T-helper 2 cell treated with Interferon-gamma antibody and Interleukin-4, amounts not matched to agents 5 μg/mL and 100 μg/mL, for 36 hours (primary cell): ENCODE results near the gene UPK3A.
"Not testable (repeated sequence)": the region's sequence is repeated elsewhere in the genome, so short reads cannot be mapped to it uniquely, and the experiment has no call there.

Experiments
- DNase-seq: peaks from one replicate; pipeline ENCODE4 v3.0.0; 2021; ENCODE audit warnings: low spot score
- H3K27ac Mint-ChIP-seq: one replicate; pipeline ENCODE4 v1.8.0; 2021; ENCODE audit warnings: mild to moderate bottlenecking, mixed read lengths
- H3K27me3 Mint-ChIP-seq: one replicate; pipeline ENCODE4 v1.8.0; 2021; ENCODE audit warnings: low read depth, mixed read lengths
- H3K36me3 Mint-ChIP-seq: one replicate; pipeline ENCODE4 v1.8.0; 2021; ENCODE audit warnings: low read depth, mixed read lengths
- H3K4me1 Mint-ChIP-seq: one replicate; pipeline ENCODE4 v1.8.0; 2021; ENCODE audit warnings: low read depth, mixed read lengths
- H3K4me3 Mint-ChIP-seq: one replicate; pipeline ENCODE4 v1.8.0; 2022; ENCODE audit warnings: mild to moderate bottlenecking, moderate library complexity, mixed read lengths
- H3K9me3 Mint-ChIP-seq: one replicate; pipeline ENCODE4 v1.8.0; 2021; ENCODE audit warnings: mixed read lengths

Gene UPK3A

DNA sequence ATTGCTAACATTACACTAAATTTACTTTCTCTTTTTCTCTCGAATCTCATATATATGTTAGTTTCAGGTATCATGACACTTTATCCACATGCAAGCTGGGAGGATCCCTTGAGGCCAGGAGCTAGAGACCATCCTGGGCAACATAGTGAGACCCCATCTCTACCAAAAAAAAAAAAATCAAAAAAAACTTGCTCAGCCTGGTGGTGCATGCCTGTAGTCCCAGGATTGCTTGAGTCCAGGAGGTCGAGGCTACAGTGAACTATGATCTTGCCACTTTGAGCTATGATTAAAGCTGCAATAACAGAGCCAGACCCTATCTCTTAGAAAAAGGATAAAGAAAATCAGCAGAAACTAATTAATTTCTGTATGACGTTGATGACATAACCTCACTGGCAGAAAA is 3.7 kb upstream of the UPK3A start:
- no peak for DNase-seq
- H3K9me3 Mint-ChIP-seq, result no peaks in the 10 kb centered on the region
- no peak overlapping the region for H3K27ac Mint-ChIP-seq
- H3K36me3 Mint-ChIP-seq, result no peaks in the 10 kb centered on the region
- peaks cover 3% of the 10 kb centered on the region for H3K4me1 Mint-ChIP-seq
- no peak overlapping the region for H3K4me3 Mint-ChIP-seq
- peaks cover 27% of the 10 kb centered on the region for H3K27me3 Mint-ChIP-seq

DNA sequence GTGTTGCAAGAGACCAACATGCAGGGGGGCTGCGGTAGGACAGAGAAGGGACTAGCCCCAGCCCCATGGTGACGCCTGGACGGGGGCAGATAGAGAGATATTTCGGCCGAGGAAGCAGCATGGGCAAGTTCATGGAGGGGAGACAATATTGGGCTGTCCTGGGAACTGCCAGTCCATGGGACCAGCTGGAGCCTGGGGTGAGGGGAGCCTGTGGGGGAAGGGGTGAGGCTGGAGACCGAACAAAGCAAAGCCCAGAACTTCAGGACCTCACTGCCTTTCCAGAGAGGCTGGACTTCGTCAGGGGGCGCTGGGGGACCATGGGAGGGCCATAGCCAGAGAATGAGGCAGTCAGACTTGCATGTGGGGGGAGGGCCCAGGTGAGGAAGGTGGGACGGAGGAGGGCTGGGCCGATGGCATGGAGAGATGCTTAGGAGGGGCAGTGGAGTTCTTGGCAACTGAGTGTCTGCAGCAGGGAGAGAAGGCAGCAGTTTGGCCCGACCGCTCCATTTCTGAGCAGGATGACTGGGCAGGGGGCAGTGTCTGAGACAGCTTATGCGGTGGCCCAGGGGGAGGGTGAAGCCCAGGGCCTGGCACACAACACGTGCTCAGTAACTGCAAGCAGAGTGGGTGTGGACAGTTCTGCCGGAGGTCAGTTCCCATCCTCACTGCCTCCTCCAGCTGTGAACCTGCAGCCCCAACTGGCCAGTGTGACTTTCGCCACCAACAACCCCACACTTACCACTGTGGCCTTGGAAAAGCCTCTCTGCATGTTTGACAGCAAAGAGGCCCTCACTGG is 712 bp downstream of the UPK3A start:
- no peaks in the 10 kb centered on the region for H3K4me1 Mint-ChIP-seq
- no peaks in the 10 kb centered on the region for H3K36me3 Mint-ChIP-seq
- no peak overlapping the region for H3K27ac Mint-ChIP-seq
- no peaks in the 10 kb centered on the region for H3K9me3 Mint-ChIP-seq
- H3K4me3 Mint-ChIP-seq, result no peak overlapping the region
- peaks cover 34% of the 10 kb centered on the region for H3K27me3 Mint-ChIP-seq
- no peak for DNase-seq

DNA sequence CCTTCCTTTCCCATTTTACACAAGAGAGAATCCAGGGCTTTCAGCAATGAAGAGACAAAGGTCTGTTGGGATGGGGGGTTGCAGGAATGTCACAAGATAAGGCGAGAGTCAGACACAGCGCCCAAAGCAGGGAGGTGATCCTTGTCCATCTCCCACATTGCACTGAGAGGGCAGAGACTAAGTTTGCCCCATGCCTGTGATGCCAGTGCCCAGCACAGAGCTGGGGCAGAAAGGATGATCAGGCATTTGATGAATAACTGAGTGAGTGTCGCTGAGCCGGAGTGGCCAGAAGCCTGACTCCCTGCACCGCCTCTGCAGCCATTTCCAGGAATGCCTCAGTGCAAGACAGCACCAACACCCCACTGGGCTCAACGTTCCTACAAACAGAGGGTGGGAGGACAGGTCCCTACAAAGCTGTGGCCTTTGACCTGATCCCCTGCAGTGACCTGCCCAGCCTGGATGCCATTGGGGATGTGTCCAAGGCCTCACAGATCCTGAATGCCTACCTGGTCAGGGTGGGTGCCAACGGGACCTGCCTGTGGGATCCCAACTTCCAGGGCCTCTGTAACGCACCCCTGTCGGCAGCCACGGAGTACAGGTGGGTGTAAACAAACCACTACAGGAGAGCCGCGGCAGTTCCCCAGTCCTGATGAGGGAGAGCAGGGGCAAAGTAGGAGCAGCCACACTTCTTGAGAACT is 2.3 kb downstream of the UPK3A start:
- Mint-ChIP-seq H3K27ac (no peak overlapping the region), H3K36me3 (no peaks in the 10 kb centered on the region), H3K9me3 (no peaks in the 10 kb centered on the region), H3K4me1 (no peaks in the 10 kb centered on the region), H3K4me3 (no peak overlapping the region), H3K27me3 (peaks cover 28% of the 10 kb centered on the region)
- no peak for DNase-seq

DNA sequence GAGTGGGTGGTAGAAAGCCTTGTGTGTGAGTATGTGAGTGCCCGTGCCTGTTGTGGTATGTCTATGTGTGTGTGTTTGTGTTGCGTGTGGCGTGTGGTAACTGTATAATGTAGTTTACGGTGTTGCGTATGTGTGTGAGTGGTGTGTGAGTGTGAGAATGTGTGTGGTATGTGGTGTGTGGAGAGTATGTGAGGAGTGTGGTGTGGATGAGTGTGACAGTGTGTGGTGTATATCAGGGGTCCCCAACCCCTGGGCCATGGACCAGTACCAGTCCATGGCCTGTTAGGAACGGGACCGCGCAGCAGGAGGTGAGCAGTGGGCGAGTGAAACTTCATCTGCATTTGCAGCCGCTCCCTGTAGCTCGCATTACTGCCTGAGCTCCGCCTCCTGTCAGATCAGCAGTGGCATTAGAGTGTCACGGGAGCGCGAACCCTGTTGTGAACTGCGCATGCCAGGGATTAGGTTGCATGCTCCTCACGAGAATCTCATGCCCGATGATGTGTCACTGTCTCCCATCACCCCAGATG is 5.7 kb downstream of the UPK3A start:
- Mint-ChIP-seq H3K27me3 (peaks cover 11% of the 10 kb centered on the region), H3K4me3 (no peak overlapping the region), H3K36me3 (no peaks in the 10 kb centered on the region), H3K27ac (no peak overlapping the region), H3K9me3 (no peaks in the 10 kb centered on the region), H3K4me1 (no peaks in the 10 kb centered on the region)
- no peak for DNase-seq

DNA sequence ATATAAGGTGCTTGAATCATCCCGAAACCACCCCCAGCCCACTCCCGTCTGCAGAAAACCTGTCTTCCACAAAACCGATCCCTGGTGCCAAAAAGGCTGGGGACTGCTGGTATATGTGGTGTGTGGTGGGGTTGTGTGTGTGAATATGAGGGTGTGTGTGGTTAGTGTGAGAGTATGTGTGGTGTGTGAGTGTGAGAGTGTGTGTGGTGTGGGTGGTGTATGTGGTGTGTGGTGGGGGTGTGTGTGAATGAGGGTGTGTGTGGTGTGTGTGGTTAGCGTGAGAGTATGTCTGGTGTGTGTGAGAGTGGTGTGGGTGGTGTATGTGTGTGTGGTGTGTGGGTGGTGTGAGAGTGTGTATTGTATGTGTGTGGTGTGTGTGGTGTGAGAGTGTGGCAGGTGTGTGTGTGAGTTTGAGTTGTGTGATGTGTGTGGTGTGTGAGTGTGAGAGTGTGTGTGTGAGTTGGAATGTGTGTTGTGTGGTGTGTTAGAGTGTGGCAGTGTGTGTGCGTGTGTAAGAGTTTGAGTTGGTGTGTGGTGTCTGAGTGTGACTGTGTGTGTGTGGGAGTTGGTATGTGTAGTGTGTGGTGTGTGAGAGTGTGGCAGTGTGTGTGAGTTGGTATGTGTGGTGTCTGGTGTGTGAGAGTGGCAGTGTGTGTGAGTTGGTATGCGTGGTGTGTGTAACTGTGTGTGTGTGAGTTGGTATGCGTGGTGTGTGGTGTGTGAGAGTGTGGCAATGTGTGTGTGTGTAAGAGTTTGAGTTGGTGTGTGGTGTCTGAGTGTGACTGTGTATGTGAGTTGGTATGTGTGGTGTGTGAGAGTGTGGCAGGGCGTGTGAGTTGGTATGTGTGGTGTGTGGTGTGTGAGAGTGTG is 6.5 kb downstream of the UPK3A start:
- Mint-ChIP-seq H3K4me1 (peaks cover 4% of the 10 kb centered on the region), H3K27ac (no peak overlapping the region)

DNA sequence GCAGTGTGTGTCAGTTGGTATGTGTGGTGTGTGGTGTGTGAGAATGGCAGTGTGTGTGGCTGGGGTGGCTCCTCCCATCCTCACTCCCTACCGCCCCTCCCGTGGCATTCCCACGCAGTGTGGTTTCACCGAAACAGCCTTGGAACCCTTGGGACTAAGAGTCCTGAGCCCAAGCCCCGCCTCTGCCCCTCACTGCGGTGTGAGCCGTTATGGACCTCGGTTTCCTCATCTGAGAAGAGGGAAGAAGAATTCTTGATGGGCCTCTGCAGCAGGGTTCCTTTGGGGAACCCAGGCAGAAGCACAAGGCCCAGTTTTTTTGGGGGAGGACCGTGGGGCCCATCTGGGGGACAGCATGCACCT is 7.2 kb downstream of the UPK3A start:
- H3K4me1 Mint-ChIP-seq, result peaks cover 10% of the 10 kb centered on the region
- no peaks in the 10 kb centered on the region for H3K9me3 Mint-ChIP-seq
- H3K4me3 Mint-ChIP-seq, result no peak overlapping the region
- H3K27me3 Mint-ChIP-seq, result no peaks in the 10 kb centered on the region
- no peak overlapping the region for H3K27ac Mint-ChIP-seq
- no peak for DNase-seq
- no peaks in the 10 kb centered on the region for H3K36me3 Mint-ChIP-seq

More for the DNA sequence above, 6.5 kb downstream of the UPK3A start:
- Mint-ChIP-seq H3K4me3 (no peak overlapping the region), H3K36me3 (no peaks in the 10 kb centered on the region), H3K9me3 (no peaks in the 10 kb centered on the region), H3K27me3 (peaks cover 4% of the 10 kb centered on the region)
- DNase-seq, result no peak

DNA sequence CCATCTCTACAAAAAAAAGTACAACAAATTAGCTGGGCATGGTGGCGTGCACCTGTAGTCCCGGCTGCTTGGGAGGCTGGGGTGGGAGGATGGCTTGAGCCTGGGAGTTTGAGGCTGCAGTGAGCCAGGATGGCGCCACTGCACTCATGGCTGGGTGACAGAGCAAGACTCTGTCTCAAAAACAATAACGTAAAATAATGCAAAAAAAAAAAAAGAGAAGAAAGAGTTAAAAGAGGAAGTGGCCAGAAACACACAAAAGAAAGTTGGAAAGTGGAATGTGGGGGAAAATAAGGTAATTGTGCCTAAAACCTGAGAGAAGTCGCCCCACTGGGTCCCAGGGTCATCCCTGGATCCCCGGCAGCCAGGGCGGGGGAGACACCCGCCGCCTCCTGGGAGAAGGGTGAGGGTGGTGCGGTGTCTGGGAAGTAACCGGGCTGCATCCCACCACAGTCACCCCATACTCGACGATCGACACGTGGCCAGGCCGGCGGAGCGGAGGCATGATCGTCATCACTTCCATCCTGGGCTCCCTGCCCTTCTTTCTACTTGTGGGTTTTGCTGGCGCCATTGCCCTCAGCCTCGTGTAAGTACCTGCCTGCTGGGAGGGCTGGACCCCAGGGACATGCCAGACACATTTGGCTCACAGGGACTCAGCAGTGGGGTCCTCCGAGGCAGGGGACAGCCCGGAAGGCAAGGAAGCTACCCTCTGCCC is 8.1 kb downstream of the UPK3A start:
- Mint-ChIP-seq H3K27ac (no peak overlapping the region), H3K4me1 (peaks cover 11% of the 10 kb centered on the region), H3K9me3 (no peaks in the 10 kb centered on the region), H3K36me3 (no peaks in the 10 kb centered on the region), H3K27me3 (no peaks in the 10 kb centered on the region), H3K4me3 (no peak overlapping the region)
- DNase-seq, result no peak

DNA sequence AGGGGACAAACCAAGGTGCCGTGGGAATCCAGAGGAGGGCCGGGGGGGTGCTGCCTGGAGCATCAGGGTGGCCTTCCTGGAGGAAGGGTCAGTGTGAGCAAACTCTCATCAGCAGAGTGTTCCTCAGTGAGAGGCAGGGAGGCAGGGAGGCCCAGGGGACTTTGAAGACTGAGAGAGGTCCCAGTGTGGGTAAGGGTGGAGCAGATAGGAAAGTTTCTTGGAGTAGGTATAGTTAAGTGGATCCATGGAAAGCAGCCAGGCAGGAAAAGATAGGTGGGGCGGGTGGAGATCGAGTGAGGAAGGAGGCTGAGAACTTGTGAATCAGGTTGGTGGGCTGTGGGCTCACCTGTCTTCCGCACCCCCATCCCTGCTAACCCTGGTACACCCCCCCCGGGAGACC is 9.3 kb downstream of the UPK3A start:
- DNase-seq, result no peak
- Mint-ChIP-seq H3K9me3 (no peaks in the 10 kb centered on the region), H3K27me3 (no peaks in the 10 kb centered on the region), H3K4me1 (peaks cover 11% of the 10 kb centered on the region), H3K27ac (no peak overlapping the region), H3K36me3 (no peaks in the 10 kb centered on the region), H3K4me3 (no peak overlapping the region)

DNA sequence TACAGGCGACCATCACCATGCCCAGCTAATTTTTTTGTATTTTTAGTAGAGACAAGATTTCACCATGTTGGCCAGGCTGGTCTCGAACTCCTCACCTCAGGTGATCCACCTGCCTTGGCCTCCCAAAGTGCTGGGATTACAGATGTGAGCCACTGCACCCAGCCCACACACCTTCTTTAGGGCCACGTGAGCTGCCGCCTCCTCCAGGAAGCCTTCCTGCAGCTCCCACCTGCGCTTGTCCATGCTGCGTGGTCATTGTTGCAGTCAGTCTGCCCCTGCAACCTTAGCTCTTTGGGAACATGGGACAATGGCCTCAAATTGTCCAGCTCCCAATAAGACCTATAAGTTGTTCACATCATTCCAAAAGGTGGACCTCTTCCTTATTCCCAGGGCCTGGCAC is 10.3 kb downstream of the UPK3A start:
- H3K4me1 Mint-ChIP-seq, result peaks cover 11% of the 10 kb centered on the region

DNA sequence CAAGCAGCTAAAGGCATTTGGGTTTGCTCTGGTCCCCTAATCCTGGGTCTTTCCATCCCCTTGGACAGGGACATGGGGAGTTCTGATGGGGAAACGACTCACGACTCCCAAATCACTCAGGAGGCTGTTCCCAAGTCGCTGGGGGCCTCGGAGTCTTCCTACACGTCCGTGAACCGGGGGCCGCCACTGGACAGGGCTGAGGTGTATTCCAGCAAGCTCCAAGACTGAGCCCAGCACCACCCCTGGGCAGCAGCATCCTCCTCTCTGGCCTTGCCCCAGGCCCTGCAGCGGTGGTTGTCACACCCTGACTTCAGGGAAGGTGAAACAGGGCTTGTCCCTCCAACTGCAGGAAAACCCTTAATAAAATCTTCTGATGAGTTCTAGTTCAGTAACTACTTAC is 10.7 kb downstream of the UPK3A start:
- H3K27ac Mint-ChIP-seq, result no peak overlapping the region
- H3K36me3 Mint-ChIP-seq, result no peaks in the 10 kb centered on the region
- H3K4me1 Mint-ChIP-seq, result peaks cover 11% of the 10 kb centered on the region

More for the DNA sequence above, 10.3 kb downstream of the UPK3A start:
- not testable (repeated sequence) for H3K9me3 Mint-ChIP-seq, H3K27ac Mint-ChIP-seq, H3K27me3 Mint-ChIP-seq, H3K4me3 Mint-ChIP-seq, H3K36me3 Mint-ChIP-seq, DNase-seq

DNA sequence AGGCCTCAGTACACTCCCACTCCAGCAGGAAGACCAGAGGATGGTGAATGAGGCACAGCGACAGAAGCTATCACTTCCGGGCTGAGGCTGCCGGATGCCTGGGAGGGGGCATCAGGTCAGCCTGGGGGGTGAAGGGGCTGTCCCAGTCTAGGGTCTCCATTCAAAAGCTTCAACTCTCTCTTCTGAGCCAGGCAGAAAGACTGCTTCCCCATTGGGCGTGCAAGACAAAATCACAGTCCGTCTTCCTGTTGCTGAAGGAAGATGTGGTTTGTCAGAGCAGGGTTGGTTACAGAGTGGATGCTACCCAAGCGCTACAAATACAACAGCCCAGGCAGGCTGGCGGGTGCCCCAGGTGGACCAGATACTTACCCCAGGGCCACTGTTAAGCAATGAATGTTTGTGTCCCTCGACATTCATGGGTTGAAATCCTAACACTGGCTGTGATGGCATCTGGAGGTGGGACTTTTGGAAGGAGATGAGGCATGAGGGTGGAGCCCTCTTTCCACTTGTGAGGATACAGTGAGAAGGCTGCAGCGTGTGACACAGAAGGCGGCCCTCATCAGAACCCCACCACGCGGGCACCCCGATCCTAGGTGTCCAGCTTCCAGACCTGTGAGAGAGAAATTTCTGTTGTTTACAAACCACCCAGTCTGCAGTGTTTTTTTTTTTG is 12.0 kb downstream of the UPK3A start:
- Mint-ChIP-seq H3K27ac (peak overlapping the region; percentile 31), H3K4me1 (peaks cover 11% of the 10 kb centered on the region), H3K4me3 (peak overlapping the region; percentile 34), H3K36me3 (no peaks in the 10 kb centered on the region), H3K27me3 (no peaks in the 10 kb centered on the region), H3K9me3 (no peaks in the 10 kb centered on the region)
- no peak for DNase-seq

More for the DNA sequence above, 10.7 kb downstream of the UPK3A start:
- DNase-seq, result no peak
- H3K27me3 Mint-ChIP-seq, result no peaks in the 10 kb centered on the region
- H3K9me3 Mint-ChIP-seq, result no peaks in the 10 kb centered on the region
- no peak overlapping the region for H3K4me3 Mint-ChIP-seq

DNA sequence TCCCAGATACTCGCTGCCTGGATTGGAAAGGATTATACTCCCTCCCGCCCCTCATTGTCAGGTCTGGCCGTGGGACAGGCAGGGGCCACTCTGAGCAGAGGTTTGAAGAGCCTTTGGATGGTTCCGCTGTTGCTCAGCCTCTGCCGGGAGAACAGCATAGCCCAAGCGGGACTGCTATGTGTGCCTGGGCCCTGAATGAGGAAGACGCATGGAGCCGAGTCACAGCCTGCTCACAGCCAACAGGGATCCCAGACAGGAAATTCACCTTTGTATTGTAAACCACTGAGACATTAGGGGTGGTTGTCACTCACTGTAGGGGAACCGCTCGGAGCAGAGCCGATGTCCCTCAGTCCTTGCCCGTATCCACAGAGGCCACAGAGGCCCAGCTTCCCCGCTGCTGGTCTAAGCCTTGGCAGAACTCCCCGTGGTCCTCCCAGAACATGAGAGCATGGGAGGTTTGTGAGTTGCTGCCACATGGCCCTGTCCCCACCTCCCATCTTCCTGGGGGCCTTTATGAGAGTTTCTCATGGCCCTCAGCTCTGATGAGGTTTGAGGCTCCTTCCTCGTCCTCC is 14.3 kb downstream of the UPK3A start:
- H3K4me1 Mint-ChIP-seq, result peaks cover 15% of the 10 kb centered on the region
- H3K9me3 Mint-ChIP-seq, result no peaks in the 10 kb centered on the region
- no peak for DNase-seq
- no peak overlapping the region for H3K4me3 Mint-ChIP-seq
- no peak overlapping the region for H3K27ac Mint-ChIP-seq
- H3K27me3 Mint-ChIP-seq, result no peaks in the 10 kb centered on the region
- H3K36me3 Mint-ChIP-seq, result no peaks in the 10 kb centered on the region

DNA sequence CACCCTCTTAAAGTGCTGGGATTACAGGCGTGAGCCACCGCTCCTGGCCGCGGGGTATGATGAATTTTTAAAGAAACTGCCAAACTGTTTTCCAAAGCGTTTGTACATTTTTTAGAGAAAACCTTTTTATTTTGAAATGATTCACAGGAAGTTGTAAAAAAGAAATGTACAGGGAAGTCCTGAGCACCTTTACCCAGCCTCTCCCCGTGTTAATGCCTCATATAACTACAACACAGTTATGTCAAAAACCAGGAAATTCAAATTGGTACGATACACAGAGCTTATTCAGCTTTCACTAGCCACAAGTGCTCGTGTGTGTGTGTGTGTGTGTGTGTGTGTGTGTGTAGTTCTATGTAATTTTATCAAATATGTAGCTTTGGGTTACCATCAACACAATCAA is 18.0 kb downstream of the UPK3A start:
- Mint-ChIP-seq H3K27ac (no peak overlapping the region), H3K27me3 (no peaks in the 10 kb centered on the region), H3K4me3 (no peak overlapping the region), H3K36me3 (no peaks in the 10 kb centered on the region), H3K9me3 (no peaks in the 10 kb centered on the region), H3K4me1 (peaks cover 4% of the 10 kb centered on the region)
- no peak for DNase-seq
